Heart left ventricle (tissue), 13 donors: ENCODE data around the gene ASCC2.

Source experiments
- CTCF ChIP-seq, 12 donors: fragments of 200-600 bp; sonication (generic) in 4 of 12; IDR thresholded peaks; one replicate each; pipeline versions ENCODE4 v1.5.0 to v1.8.0; 2018 to 2022; ENCODE audit warnings: antibody characterized with exemption in 12 of 12, mild to moderate bottlenecking in 5 of 12
- POLR2A ChIP-seq, 2 donors: fragments of 450-650 bp; IDR thresholded peaks; one replicate each; pipeline ENCODE4 v1.6.1; 2017; ENCODE audit warnings: antibody characterized with exemption in 2 of 2, mild to moderate bottlenecking in 2 of 2, moderate library complexity in 2 of 2
- donor health status: ischemic (EF 13 %, LVEDD 7.1; RV severe dilation, severe dysfunction).
- donor health status: DM: no; HTN: yes; CAD: no.
- donor health status: DM: no; HTN: no; CAD: no.
- donor health status: ischemic (EF 25% LVEDD 6.9; RV normal size, moderate dysfunction).
- donor health status: ischemic (EF 25% LVEDD 5.7; RV mildly dilated, moderate dysfunction).
- donor health status: ischemic (EF 35%, LVEDD 5.7; RV mildly dilated, moderate dysfunction).
- donor health status: nonischemic (EF 11% LVEDD 7.7; RV severe dilation, severe dysfunction).
- donor health status: DM: yes; HTN: yes; CAD: no.
- donor health status: PGD.
- donor health status: ischemic (EF 29% LVEDD 5.4; RV normal size, mild dysfunction).
- donor health status: nonischemic (EF 23%, LVEDD 6.1; RV moderate dilation, normal function).

- TF ChIP-seq CTCF (IDR thresholded peaks at IDR 0.05) (no peak), POLR2A (IDR thresholded peaks at IDR 0.05) (no peak)
Measured at GRCh38 chr22:29870574-29870973, 32.5 kb upstream of the ASCC2 start.
